SK-N-SH (cell line): ENCODE data around the gene EPB41L4A.

Experiments
- CTCF ChIP-seq: fragments of 200-600 bp; sonication (generic); IDR thresholded peaks from 2 replicates; pipeline ENCODE4 v1.6.1; 2017; ENCODE audit warnings: antibody characterized with exemption, mild to moderate bottlenecking, moderate library complexity
- MXI1 ChIP-seq: IDR thresholded peaks from 2 replicates; pipeline ENCODE4 v1.6.1; 2012; ENCODE audit warnings: mild to moderate bottlenecking, low read depth, low read length, improper control_type of control experiment
- RFX5 ChIP-seq: IDR thresholded peaks from 2 replicates; pipeline ENCODE4 v1.6.1; 2012; ENCODE audit warnings: mild to moderate bottlenecking, improper control_type of control experiment, low read length
- SIN3A ChIP-seq: IDR thresholded peaks from 2 replicates; pipeline ENCODE4 v1.6.1; 2012; ENCODE audit warnings: low read depth, mild to moderate bottlenecking, low read length, moderate library complexity, borderline replicate concordance
- USF2 ChIP-seq: fragments of 150-350 bp; IDR thresholded peaks from 2 replicates; pipeline ENCODE4 v1.6.1; 2017; ENCODE audit warnings: antibody characterized with exemption, low read length, low read depth, borderline replicate concordance

- TF ChIP-seq CTCF (no peak), SIN3A (no peak), USF2 (no peak), RFX5 (no peak), MXI1 (no peak)
These were observed 294.3 kb downstream of the EPB41L4A start for GRCh38 chr5:112124788-112125187.
